Stomach (tissue), 4 donors: ENCODE data around the gene DOCK2.

Experiments
- CTCF ChIP-seq, 7 experiments: fragments of 450-650 bp in 4 of 7; fragments of 200-600 bp in 3 of 7; sonication (generic) in 3 of 7; IDR thresholded peaks; one replicate each; pipeline ENCODE4 v1.5.1; 2016 to 2019; ENCODE audit warnings: antibody characterized with exemption in 7 of 7, control low read depth in 2 of 7, mild to moderate bottlenecking in 1 of 7
- EP300 ChIP-seq: sonication (generic); formaldehyde crosslinking; IDR thresholded peaks from one replicate; pipeline ENCODE4 v1.6.1; 2017; ENCODE audit warnings: antibody characterized with exemption
- POLR2A ChIP-seq, 4 donors: fragments of 450-650 bp; IDR thresholded peaks; one replicate each; pipeline ENCODE4 v1.6.1; 2016; ENCODE audit warnings: antibody characterized with exemption in 4 of 4, control low read depth in 2 of 4, mild to moderate bottlenecking in 1 of 4, moderate library complexity in 1 of 4

- TF ChIP-seq CTCF (IDR thresholded peaks at IDR 0.05) (no peak), POLR2A (IDR thresholded peaks at IDR 0.05) (no peak), EP300 (no peak)
Observed at GRCh38 chr5:170025853-170026252, 388.8 kb downstream of the DOCK2 start.
